Suprapubic skin (tissue), 3 donors: ENCODE results near the gene RALB.

ENCODE experiments used
- CTCF ChIP-seq, 2 donors: fragments of 200-600 bp in 1 of 2; fragments of 450-650 bp in 1 of 2; sonication (generic) in 1 of 2; IDR thresholded peaks; one replicate each; pipeline ENCODE4 v1.5.1; 2016 to 2019; ENCODE audit warnings: antibody characterized with exemption in 2 of 2, mild to moderate bottlenecking in 1 of 2, moderate library complexity in 1 of 2
- POLR2A ChIP-seq, 2 donors: fragments of 450-650 bp; IDR thresholded peaks; one replicate each; pipeline ENCODE4 v1.6.1; 2017; ENCODE audit warnings: antibody characterized with exemption in 2 of 2, mild to moderate bottlenecking in 2 of 2, moderate library complexity in 2 of 2

- no peak for TF ChIP-seq CTCF (IDR thresholded peaks at IDR 0.05)
- TF ChIP-seq POLR2A (IDR thresholded peaks at IDR 0.05) = no peak
These were observed 64.5 kb downstream of the RALB start for GRCh38 chr2:120317180-120317533.
